Measurements from ENCODE around the gene NCEH1. TPM values are rescaled to one million over a fixed set of nuclear protein-coding genes. Genes with fewer than 3 reads are reported as not detected.

Gene NCEH1
- total RNA-seq, 4 donors from 2014 or later = 2.3 to 5.8 (median 4.2) TPM

DNA sequence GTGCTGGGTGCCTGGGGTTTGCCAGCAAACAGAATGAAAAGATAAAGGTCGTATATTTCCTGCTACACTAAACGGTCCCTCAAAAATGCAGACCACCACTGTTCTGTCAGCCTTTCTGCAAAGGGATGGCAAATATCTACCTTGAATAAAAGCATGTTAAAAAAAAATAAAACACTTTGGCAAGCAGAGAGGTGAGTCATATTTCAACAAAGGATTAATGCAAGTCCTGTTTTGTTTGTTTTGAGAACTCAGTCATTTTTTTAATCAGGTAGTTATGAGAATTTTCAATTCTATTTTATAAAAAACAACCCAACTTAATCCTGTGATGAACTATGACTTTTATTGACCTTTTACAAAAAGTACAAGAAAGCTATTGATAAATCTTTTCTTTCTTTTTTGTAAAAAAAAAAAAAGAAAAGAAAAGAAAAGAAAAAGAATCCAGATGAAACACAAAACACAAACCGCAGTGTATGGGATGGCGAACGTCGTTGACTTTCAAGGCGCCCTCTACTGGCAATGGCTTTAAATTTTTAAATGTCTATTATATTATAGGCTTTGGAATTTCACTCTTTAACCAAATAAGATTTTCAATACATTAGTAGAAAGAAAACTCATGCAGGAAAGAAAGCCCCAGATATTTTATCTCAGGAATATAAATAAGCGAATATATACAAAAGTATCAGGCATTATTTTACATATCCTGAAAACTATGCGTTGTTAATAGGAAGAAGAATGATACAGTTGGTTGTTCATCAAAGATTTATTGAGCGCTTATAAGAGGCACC is 87.8 kb downstream of the NCEH1 start:
- no peak overlapping the region for H3K4me3 ChIP-seq
- peaks cover 27% of the 10 kb centered on the region for H3K4me1 ChIP-seq
- H3K9me3 ChIP-seq = no peaks in the 10 kb centered on the region
- DNase-seq (ENCODE audit: low spot score in 2 of 2) = no peak
- peak overlapping the region; percentile 17 for H3K27ac ChIP-seq
- H3K27me3 ChIP-seq = no peaks in the 10 kb centered on the region
- TF ChIP-seq POLR2AphosphoS5 (IDR thresholded peaks at IDR 0.05) = no peak
- TF ChIP-seq, protein P1, sequence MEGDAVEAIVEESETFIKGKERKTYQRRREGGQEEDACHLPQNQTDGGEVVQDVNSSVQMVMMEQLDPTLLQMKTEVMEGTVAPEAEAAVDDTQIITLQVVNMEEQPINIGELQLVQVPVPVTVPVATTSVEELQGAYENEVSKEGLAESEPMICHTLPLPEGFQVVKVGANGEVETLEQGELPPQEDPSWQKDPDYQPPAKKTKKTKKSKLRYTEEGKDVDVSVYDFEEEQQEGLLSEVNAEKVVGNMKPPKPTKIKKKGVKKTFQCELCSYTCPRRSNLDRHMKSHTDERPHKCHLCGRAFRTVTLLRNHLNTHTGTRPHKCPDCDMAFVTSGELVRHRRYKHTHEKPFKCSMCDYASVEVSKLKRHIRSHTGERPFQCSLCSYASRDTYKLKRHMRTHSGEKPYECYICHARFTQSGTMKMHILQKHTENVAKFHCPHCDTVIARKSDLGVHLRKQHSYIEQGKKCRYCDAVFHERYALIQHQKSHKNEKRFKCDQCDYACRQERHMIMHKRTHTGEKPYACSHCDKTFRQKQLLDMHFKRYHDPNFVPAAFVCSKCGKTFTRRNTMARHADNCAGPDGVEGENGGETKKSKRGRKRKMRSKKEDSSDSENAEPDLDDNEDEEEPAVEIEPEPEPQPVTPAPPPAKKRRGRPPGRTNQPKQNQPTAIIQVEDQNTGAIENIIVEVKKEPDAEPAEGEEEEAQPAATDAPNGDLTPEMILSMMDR (IDR thresholded peaks at IDR 0.05) = peak; percentile 51 to 57
- WGBS = 30% methylated on average over 10 of the region's 10 CpGs
- no peaks in the 10 kb centered on the region for H3K36me3 ChIP-seq

DNA sequence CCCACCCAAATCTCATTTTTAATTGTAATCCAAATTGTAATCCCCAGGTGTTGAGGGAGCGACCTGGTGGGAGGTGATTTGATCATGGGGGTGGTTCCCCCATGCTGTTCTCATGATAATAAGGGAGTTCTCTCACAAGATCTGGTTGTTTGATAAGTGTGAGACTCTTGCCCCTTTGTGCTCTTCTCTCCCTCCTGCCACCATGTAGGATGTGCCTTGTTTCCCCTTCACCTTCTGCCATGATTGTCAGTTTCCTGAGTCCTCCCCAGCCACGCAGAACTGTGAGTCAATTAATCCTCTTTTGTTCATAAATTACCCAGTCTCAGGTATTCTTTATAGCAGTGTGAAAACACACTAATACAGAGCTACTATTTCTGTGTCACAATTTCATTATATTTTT is 88.7 kb downstream of the NCEH1 start:
- peak overlapping the region; percentile 8 for H3K27ac ChIP-seq

DNA sequence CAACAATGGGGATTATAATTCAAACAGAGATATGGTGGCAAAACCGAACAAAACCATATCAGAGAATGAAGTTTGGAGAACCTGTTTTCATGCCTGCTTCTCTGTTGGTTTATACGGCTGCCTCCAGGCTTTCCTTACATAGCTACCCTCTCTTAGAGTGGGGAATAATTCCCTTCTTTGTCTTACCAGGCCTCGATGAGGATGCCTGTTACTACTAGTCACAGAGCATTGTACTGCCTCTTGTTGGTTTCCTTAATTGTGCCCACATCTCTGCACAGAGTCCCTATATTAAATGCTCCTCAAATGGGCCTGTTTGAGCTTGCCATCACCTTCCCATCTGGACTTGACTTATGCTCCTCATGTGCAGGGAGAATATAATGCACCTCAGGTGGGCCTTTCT is 92.9 kb downstream of the NCEH1 start:
- no peaks in the 10 kb centered on the region for H3K9me3 ChIP-seq
- H3K36me3 ChIP-seq = no peaks in the 10 kb centered on the region
- H3K4me3 ChIP-seq = no peak overlapping the region
- peaks cover 25% of the 10 kb centered on the region for H3K4me1 ChIP-seq
- 82% methylated on average over 3 of the region's 3 CpGs for WGBS
- H3K27ac ChIP-seq = no peak overlapping the region
- H3K27me3 ChIP-seq = no peaks in the 10 kb centered on the region
- TF ChIP-seq, protein P1 (IDR thresholded peaks at IDR 0.05) = no peak
- TF ChIP-seq POLR2A (IDR thresholded peaks at IDR 0.05) (no peak), POLR2AphosphoS5 (IDR thresholded peaks at IDR 0.05) (no peak), EP300 (IDR thresholded peaks at IDR 0.05) (no peak)
- DNase-seq (ENCODE audit: low spot score in 2 of 2) = no peak

More for the DNA sequence above, 88.7 kb downstream of the NCEH1 start:
- TF ChIP-seq POLR2AphosphoS5 (IDR thresholded peaks at IDR 0.05) = no peak
- TF ChIP-seq, protein P1 (IDR thresholded peaks at IDR 0.05) = no peak
- 44% methylated on average over 2 of the region's 2 CpGs for WGBS
- Histone ChIP-seq H3K9me3 (no peaks in the 10 kb centered on the region), H3K4me3 (no peak overlapping the region), H3K27me3 (no peaks in the 10 kb centered on the region), H3K4me1 (peaks cover 23% of the 10 kb centered on the region), H3K36me3 (no peaks in the 10 kb centered on the region)
- DNase-seq (ENCODE audit: low spot score in 2 of 2) = no peak

DNA sequence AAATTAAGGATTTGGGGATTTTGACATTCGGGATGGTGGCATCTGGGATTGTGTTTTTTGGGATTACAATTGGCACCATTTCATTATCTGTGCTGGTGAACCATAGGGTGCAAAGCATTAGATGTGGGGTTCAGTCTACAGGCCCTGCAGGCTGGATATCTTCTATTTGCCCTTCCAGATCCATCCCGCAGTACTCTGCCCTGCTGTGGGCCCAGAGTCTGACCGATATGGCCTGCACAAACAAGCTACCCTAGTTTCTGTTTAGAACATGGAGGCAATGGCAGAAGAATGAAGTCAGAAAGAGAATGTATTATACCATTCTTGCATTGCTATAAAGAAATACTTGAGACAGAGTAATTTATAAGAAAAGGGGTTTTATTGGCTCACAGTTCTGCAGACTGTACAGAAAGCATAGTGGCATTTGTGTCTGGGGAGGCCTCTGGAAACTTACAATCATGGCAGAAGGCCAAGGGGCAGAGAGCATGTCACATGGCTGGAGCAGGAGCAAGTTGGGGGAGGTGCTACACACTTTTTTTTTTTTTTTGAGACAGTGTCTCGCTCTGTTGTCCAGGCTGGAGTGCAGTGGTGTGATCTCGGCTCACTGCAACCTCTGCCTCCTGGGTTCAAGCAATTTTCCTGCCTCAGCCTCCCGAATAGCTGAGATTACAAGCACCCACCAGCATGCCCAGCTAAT is 93.7 kb downstream of the NCEH1 start:
- Histone ChIP-seq H3K9me3 (no peaks in the 10 kb centered on the region), H3K4me1 (peaks cover 18% of the 10 kb centered on the region), H3K27me3 (no peaks in the 10 kb centered on the region), H3K27ac (no peak overlapping the region), H3K36me3 (no peaks in the 10 kb centered on the region), H3K4me3 (no peak overlapping the region)
- DNase-seq (ENCODE audit: low spot score in 2 of 2) = no peak
- WGBS = 98% methylated on average over 6 of the region's 6 CpGs
- no peak for TF ChIP-seq POLR2AphosphoS5 (IDR thresholded peaks at IDR 0.05)
- TF ChIP-seq, protein P1 (IDR thresholded peaks at IDR 0.05) = no peak
- no peak for TF ChIP-seq POLR2A (IDR thresholded peaks at IDR 0.05)
- TF ChIP-seq EP300 (IDR thresholded peaks at IDR 0.05) = no peak

DNA sequence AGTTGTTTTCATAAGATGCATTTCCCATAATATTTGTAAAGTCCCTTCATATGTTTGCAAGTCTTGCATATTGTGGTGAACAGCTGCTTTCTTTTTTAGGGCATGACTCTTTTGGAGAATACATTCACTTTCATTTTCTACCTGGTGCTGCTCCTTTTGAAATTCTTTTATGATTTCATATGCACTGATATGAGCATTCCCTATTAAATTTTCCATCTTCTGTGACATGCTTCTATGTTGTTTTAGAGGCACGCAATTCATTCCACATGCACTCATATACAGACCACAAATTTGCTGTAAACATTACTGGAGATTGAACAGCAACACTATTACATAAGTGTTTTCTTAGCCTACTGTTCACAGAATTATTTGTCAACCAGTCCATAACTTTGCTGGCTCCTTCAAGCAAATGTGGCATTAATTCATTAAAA is 94.8 kb downstream of the NCEH1 start:
- TF ChIP-seq EP300 (IDR thresholded peaks at IDR 0.05) (no peak), POLR2A (IDR thresholded peaks at IDR 0.05) (no peak), POLR2AphosphoS5 (IDR thresholded peaks at IDR 0.05) (no peak)
- TF ChIP-seq, protein P1 (IDR thresholded peaks at IDR 0.05) = no peak
- 50% methylated on average over 1 of the region's 1 CpG for WGBS

More for the DNA sequence above, 94.8 kb downstream of the NCEH1 start:
- Histone ChIP-seq H3K4me3 (no peak overlapping the region), H3K36me3 (no peaks in the 10 kb centered on the region), H3K27me3 (no peaks in the 10 kb centered on the region), H3K4me1 (peaks cover 15% of the 10 kb centered on the region), H3K9me3 (no peaks in the 10 kb centered on the region), H3K27ac (no peak overlapping the region)
- no peak for DNase-seq (ENCODE audit: low spot score in 2 of 2)
